Measurements from ENCODE around the gene TRPM4.

- TF ChIP-seq CTCF (IDR thresholded peaks at IDR 0.05 in 8 of 11, conservative IDR thresholded peaks at IDR 0.05 in 3 of 11), result no peak
- no peak for TF ChIP-seq POLR2A (IDR thresholded peaks at IDR 0.05)
- no peak for TF ChIP-seq POLR2AphosphoS5 (IDR thresholded peaks at IDR 0.05)
Observed at GRCh38 chr19:49186108-49186507, 28.5 kb downstream of the TRPM4 start.
